B cell (primary cell): ENCODE data around the gene PDE6A.

Experiments
- EZH2 ChIP-seq: IDR thresholded peaks from 2 replicates; pipeline ENCODE4 v1.6.1; 2012; ENCODE audit warnings: borderline replicate concordance, low read depth, mild to moderate bottlenecking, moderate library complexity, low read length; ENCODE audit not compliant: insufficient read depth, poor library complexity, severe bottlenecking
- TF ChIP-seq, protein P1 (sequence below): fragments of 200-600 bp; IDR thresholded peaks from one replicate; pipeline ENCODE4 v1.8.0; 2022; ENCODE audit warnings: antibody characterized with exemption, mild to moderate bottlenecking

DNA sequence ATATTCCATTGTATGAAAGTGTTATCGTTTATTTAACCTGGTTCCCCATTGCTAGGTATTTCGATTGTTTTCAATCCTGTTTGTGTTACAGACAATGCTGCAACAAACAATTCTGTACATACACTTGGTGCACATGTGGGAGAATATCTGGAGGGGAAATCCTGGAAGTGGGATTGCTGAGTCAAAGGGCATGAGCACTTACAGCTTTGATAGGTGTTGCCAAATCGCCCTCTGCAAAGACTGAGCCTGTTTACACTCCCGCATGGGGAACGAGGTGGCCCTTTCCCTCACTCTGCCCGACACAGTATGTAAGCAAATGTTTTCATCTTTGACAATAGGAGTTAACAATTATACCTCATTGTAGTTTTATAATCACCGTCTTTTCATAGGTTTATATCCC, 66.2 kb downstream of the PDE6A start:
- TF ChIP-seq, protein P1, sequence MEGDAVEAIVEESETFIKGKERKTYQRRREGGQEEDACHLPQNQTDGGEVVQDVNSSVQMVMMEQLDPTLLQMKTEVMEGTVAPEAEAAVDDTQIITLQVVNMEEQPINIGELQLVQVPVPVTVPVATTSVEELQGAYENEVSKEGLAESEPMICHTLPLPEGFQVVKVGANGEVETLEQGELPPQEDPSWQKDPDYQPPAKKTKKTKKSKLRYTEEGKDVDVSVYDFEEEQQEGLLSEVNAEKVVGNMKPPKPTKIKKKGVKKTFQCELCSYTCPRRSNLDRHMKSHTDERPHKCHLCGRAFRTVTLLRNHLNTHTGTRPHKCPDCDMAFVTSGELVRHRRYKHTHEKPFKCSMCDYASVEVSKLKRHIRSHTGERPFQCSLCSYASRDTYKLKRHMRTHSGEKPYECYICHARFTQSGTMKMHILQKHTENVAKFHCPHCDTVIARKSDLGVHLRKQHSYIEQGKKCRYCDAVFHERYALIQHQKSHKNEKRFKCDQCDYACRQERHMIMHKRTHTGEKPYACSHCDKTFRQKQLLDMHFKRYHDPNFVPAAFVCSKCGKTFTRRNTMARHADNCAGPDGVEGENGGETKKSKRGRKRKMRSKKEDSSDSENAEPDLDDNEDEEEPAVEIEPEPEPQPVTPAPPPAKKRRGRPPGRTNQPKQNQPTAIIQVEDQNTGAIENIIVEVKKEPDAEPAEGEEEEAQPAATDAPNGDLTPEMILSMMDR: no peak
- TF ChIP-seq EZH2: no peak
